22Rv1 (cell line): ENCODE data around the gene PLOD2.

Experiments used
- CTCF ChIP-seq: fragments of 450-650 bp; IDR thresholded peaks from 2 replicates; pipeline ENCODE4 v1.5.1; 2017; ENCODE audit warnings: mild to moderate bottlenecking
- ZFX ChIP-seq: fragments of 450-650 bp; IDR thresholded peaks from 2 replicates; pipeline ENCODE4 v1.6.1; 2017; ENCODE audit warnings: antibody characterized with exemption, borderline replicate concordance

- TF ChIP-seq CTCF: no peak
- no peak for TF ChIP-seq ZFX
Observed at GRCh38 chr3:146088840-146089239, 72.1 kb downstream of the PLOD2 start.
